K562 (cell line): Measurements from ENCODE around the gene RECK. TPM values are rescaled to one million over a fixed set of nuclear protein-coding genes. Genes with fewer than 3 reads are reported as not detected.

Experiments used
- ATAC-seq: fragments of 200-7000 bp; cut with Tn5 transposase; 3 replicates; pipeline ENCODE4 v1.9.1; 2020; ENCODE audit warnings: moderate library complexity
- BruUV-seq: library from RNA; stranded (reverse); fragments of 400-500 nt; replicated peaks from 2 replicates; lab custom pipeline; 2021; lab: Mats Ljungman, UMichigan
- CTCF ChIA-PET: fragments of 300-600 bp; formaldehyde crosslinking; extraction: SDS; loops from one replicate; lab custom pipeline; 2021; ENCODE audit warnings: low intra/inter-chr PET ratio; lab: Yijun Ruan, JAX
- POLR2A ChIA-PET: fragments of 300-600, 350-650 bp; sonication (Branson Sonifier 250); formaldehyde crosslinking; extraction: SDS; loops from one replicate; lab custom pipeline; 2021; ENCODE audit warnings: antibody characterized with exemption, inconsistent platforms; lab: Yijun Ruan, JAX
- DNase-seq, 4 experiments: peaks; one replicate each; pipeline versions ENCODE4 v3.0.0 to v3.0.0-alpha.2; 2011 to 2018; ENCODE audit warnings: low spot score in 3 of 4, mixed read lengths in 3 of 4; ENCODE audit errors: extremely low read depth in 1 of 4
- FAIRE-seq: peaks from 2 replicates; lab custom pipeline; 2011; peaks lifted over from hg19 to GRCh38; lab: Jason Lieb, UNC
- H2AFZ ChIP-seq: 2 replicates; pipeline ENCODE4 v1.6.0; 2011; ENCODE audit warnings: low read depth, low read length, control low read depth, inconsistent platforms
- H3K27ac ChIP-seq: fragments of 200-600 bp; 3 replicates; pipeline ENCODE4 v1.8.0; 2011; ENCODE audit warnings: low read depth, mild to moderate bottlenecking, control low read depth, inconsistent platforms, low read length, moderate library complexity, mixed read lengths; ENCODE audit errors: extremely low read depth
- H3K27me3 ChIP-seq, 2 experiments: fragments of 300-600 bp in 1 of 2; 2 replicates in 1 of 2; 3 replicates in 1 of 2; pipeline versions ENCODE4 v1.6.0 to v1.8.0; 2011; ENCODE audit warnings: inconsistent platforms in 2 of 2, low read length in 2 of 2, mild to moderate bottlenecking in 1 of 2, mixed read lengths in 1 of 2, moderate library complexity in 1 of 2; ENCODE audit not compliant: control insufficient read depth in 2 of 2, insufficient read depth in 2 of 2
- H3K36me3 ChIP-seq: fragments of 300-600 bp; 3 replicates; pipeline ENCODE4 v1.8.0; 2011; ENCODE audit warnings: mild to moderate bottlenecking, low read length, inconsistent platforms; ENCODE audit not compliant: control insufficient read depth, insufficient read depth
- H3K4me1 ChIP-seq, 2 experiments: fragments of 200-600 bp in 1 of 2; replicated peaks in 1 of 2; 2 replicates in 1 of 2; 3 replicates in 1 of 2; pipeline versions ENCODE4 v1.5.1 to v1.8.0; 2011; ENCODE audit warnings: inconsistent platforms in 2 of 2, low read length in 2 of 2, mild to moderate bottlenecking in 1 of 2, mixed read lengths in 1 of 2, moderate library complexity in 1 of 2; ENCODE audit not compliant: control insufficient read depth in 2 of 2, insufficient read depth in 2 of 2
- H3K4me2 ChIP-seq: 2 replicates; pipeline ENCODE4 v1.6.1; 2011; ENCODE audit warnings: low read length, control low read depth, inconsistent platforms, mixed read lengths; ENCODE audit not compliant: insufficient read depth
- H3K4me3 ChIP-seq: fragments of 200-600 bp; sonication (generic), shearing (Covaris generic); 2 replicates; pipeline ENCODE4 v1.5.1; 2016; ENCODE audit warnings: control low read depth, inconsistent platforms
- H3K79me2 ChIP-seq: fragments of 200-600 bp; 3 replicates; pipeline ENCODE4 v1.8.0; 2011; ENCODE audit warnings: low read length, inconsistent platforms; ENCODE audit not compliant: control insufficient read depth, insufficient read depth
- H3K9ac ChIP-seq, 2 experiments: 2 replicates each; pipeline versions ENCODE4 v1.6.0 to v1.6.1; 2011; ENCODE audit warnings: low read depth in 2 of 2, low read length in 2 of 2, control low read depth in 1 of 2, inconsistent platforms in 1 of 2, mild to moderate bottlenecking in 1 of 2, mixed read lengths in 1 of 2; ENCODE audit not compliant: insufficient read depth in 1 of 2
- H3K9me1 ChIP-seq: one replicate; pipeline ENCODE4 v1.6.0; 2011; ENCODE audit warnings: inconsistent platforms, mild to moderate bottlenecking, low read length, moderate library complexity; ENCODE audit not compliant: control insufficient read depth, insufficient read depth
- H3K9me3 ChIP-seq: replicated peaks from 2 replicates; pipeline ENCODE4 v1.5.1; 2011; ENCODE audit warnings: low read depth, low read length, inconsistent platforms; ENCODE audit not compliant: control insufficient read depth, insufficient read depth
- H4K20me1 ChIP-seq: replicated peaks from 2 replicates; pipeline ENCODE4 v1.6.1; 2011; ENCODE audit warnings: low read length, inconsistent platforms, mixed read lengths; ENCODE audit not compliant: control insufficient read depth, insufficient read depth
- MEIS2 ChIP-seq: fragments of 450-650 bp; IDR thresholded peaks from 2 replicates; pipeline ENCODE4 v1.6.1; 2014; ENCODE audit warnings: mild to moderate bottlenecking; ENCODE audit not compliant: partially characterized antibody
- WGBS: fragments of 100-300 bp; shearing (Covaris generic); methylation state at CpG from one replicate; pipeline ENCODE4 v1.1.6; 2016; ENCODE audit warnings: low coverage, mixed read lengths; ENCODE audit not compliant: insufficient coverage; ENCODE audit errors: missing lambda C conversion rate; 5-methylcytosine and 5-hydroxymethylcytosine counted together
- in situ Hi-C: fragments of 300-500 bp; cut with MboI; formaldehyde crosslinking; loops from 4 replicates; pipeline ENCODE4 v1.15.0; 2018; ENCODE audit warnings: inconsistent platforms, mixed read lengths
- intact Hi-C: fragments of 100-400 bp; cut with micrococcal nuclease; formaldehyde crosslinking; loops from 2 replicates; pipeline ENCODE4 v1.14.2; 2022
- polyA plus RNA-seq, 8 experiments: library from polyadenylated mRNA; depleted of rRNA in 4 of 8; stranded (reverse) in 5 of 8; unstranded in 3 of 8; fragments of >200 nt; fragmentation: Nextera tagmentation in 2 of 8; fragmentation: Illumina TruSeq in 1 of 8; extraction: Ambion mirVana in 2 of 8; extraction: Trizol in 1 of 8; gene quantifications; 2 replicates each; pipeline versions ENCODE4 v1.2.1 to v1.2.3, GENCODE V29; 2011 to 2014; ENCODE audit warnings: inconsistent platforms in 1 of 8, missing spikeins in 1 of 8
- total RNA-seq, 7 experiments: library from RNA; depleted of rRNA in 6 of 7; stranded (reverse); fragments of >200 nt in 6 of 7; fragmentation: Illumina TruSeq in 2 of 7; extraction: Trizol in 2 of 7; gene quantifications; 2 replicates each; pipeline versions ENCODE4 v1.2.1 to v1.2.3, GENCODE V29; 2011 to 2021; ENCODE audit warnings: low replicate concordance in 1 of 7
- TF ChIP-seq, protein P1 (sequence below): fragments of 450-650 bp; IDR thresholded peaks from 2 replicates; pipeline ENCODE4 v1.6.1; 2016; ENCODE audit warnings: missing biosample characterization, missing genetic modification characterization
- TF ChIP-seq, protein P2 (sequence below), 2 experiments: fragments of 450-650 bp in 1 of 2; sonication (generic) in 1 of 2; formaldehyde crosslinking in 1 of 2; IDR thresholded peaks in 1 of 2; conservative IDR thresholded peaks in 1 of 2; 2 replicates each; pipeline versions ENCODE4 v1.6.1 to v1.8.1; 2016 to 2023; ENCODE audit warnings: mild to moderate bottlenecking in 2 of 2, moderate library complexity in 2 of 2, inconsistent platforms in 1 of 2, missing genetic modification reagents in 1 of 2

RECK gene
- total and polyA plus RNA-seq, 9 of the 15 experiments (the other 6 are each of a cell fraction or from before 2014, with no cell fraction given): 0.04 to 0.36 (median 0.16) TPM

DNA sequence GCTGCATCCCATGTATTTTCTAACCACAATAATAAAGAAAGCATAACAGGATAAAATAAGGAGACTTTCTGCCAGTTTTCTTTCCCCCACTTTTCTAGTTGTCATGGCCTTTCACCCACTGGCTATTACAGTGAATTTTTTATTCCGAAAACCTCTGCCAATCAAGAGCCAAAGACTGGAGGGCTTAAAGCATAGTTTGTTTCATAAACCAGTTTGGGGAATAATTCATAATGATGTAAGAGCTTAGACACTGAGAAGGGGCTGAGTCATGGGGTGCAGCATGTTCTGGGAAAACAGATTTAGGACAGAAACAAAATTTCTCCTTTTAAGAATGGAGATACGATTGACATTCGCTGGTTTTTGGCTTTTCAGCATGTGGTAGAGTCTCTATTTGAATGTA, 95.4 kb downstream of the RECK start:
- TF ChIP-seq, protein P1, sequence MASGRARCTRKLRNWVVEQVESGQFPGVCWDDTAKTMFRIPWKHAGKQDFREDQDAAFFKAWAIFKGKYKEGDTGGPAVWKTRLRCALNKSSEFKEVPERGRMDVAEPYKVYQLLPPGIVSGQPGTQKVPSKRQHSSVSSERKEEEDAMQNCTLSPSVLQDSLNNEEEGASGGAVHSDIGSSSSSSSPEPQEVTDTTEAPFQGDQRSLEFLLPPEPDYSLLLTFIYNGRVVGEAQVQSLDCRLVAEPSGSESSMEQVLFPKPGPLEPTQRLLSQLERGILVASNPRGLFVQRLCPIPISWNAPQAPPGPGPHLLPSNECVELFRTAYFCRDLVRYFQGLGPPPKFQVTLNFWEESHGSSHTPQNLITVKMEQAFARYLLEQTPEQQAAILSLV (tag): no peak
- TF ChIP-seq MEIS2: peak; percentile 14
- TF ChIP-seq, protein P2, sequence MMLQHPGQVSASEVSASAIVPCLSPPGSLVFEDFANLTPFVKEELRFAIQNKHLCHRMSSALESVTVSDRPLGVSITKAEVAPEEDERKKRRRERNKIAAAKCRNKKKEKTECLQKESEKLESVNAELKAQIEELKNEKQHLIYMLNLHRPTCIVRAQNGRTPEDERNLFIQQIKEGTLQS (IDR thresholded peaks at IDR 0.05): peak; percentile 52
- TF ChIP-seq, protein P2 (CRISPR knock-in tag; conservative IDR thresholded peaks at IDR 0.05): no peak
- no peak for ATAC-seq
- WGBS: 14% methylated on average over 3 of the region's 3 CpGs
- no peak overlapping the region for H3K4me3 ChIP-seq
- CTCF ChIA-PET: no interaction called here
- in situ Hi-C loops: no loop called here
- no peaks in the 10 kb centered on the region for H3K36me3 ChIP-seq
- no peak for DNase-seq
- no peak overlapping the region for H3K9ac ChIP-seq
- no peaks in the 10 kb centered on the region for H3K27me3 ChIP-seq
- H3K9me3 ChIP-seq: no peaks in the 10 kb centered on the region
- no TSS peak for BruUV-seq
- FAIRE-seq: no peak
- H3K27ac ChIP-seq: no peak overlapping the region
- peaks cover 0 to 15% of the 10 kb centered on the region in 2 experiments; a peak in 3 of 5 replicates for H3K4me1 ChIP-seq
- intact Hi-C loops: no loop called here
- H3K4me2 ChIP-seq: no peak overlapping the region
- no peaks in the 10 kb centered on the region; the same call in 2 of the 3 replicates for H3K79me2 ChIP-seq
- no peaks in the 10 kb centered on the region for H3K9me1 ChIP-seq
- no peaks in the 10 kb centered on the region for H4K20me1 ChIP-seq
- no peak overlapping the region for H2AFZ ChIP-seq
- POLR2A ChIA-PET: no interaction called here
